ENCODE data around the gene SDHB. TPM values are rescaled to one million over a fixed set of nuclear protein-coding genes. Genes with fewer than 3 reads are reported as not detected.

SDHB gene
- total RNA-seq, 1 experiment from 2014 or later, result 212 TPM

- CTCF ChIA-PET, result no interaction called here
- TF ChIP-seq CTCF (IDR thresholded peaks at IDR 0.05) (no peak), TCF7L2 (IDR thresholded peaks at IDR 0.05; ENCODE audit: low read depth, low read length) (no peak), SIN3A (IDR thresholded peaks at IDR 0.05; ENCODE audit: borderline replicate concordance, insufficient read depth, low read depth, low read length) (no peak), POLR2AphosphoS5 (IDR thresholded peaks at IDR 0.05; ENCODE audit: low read depth, low read length) (no peak), REST (IDR thresholded peaks at IDR 0.05; ENCODE audit: insufficient read depth in 1 of 2, low read depth in 2 of 2, low read length in 1 of 2) (no peak)
- H3K27me3 ChIP-seq (ENCODE audit: control insufficient read depth, insufficient read depth, low read length), result no peaks in the 10 kb centered on the region
- H3K4me1 ChIP-seq (ENCODE audit: control insufficient read depth, insufficient read depth, low read length), result peaks cover 9% of the 10 kb centered on the region
- H3K27ac ChIP-seq (ENCODE audit: low read length), result no peak overlapping the region
- in situ Hi-C loops (cut with HindIII; ENCODE audit: low pct_unique_long_range_greater_than_20kb, low sequenced_read_pairs), result no loop called here
- BruUV-seq (replicated peaks), result no TSS peak
- no peaks in the 10 kb centered on the region for H3K9me3 ChIP-seq (ENCODE audit: control insufficient read depth, insufficient read depth, low read depth, low read length)
- no peak for ATAC-seq
- DNase-seq (ENCODE audit: low read depth, low spot score), result no peak
- peaks cover 2% of the 10 kb centered on the region; the same call in 1 of the 2 replicates for H3K36me3 ChIP-seq (ENCODE audit: control insufficient read depth, insufficient read depth, low read length)
- intact Hi-C loops (cut with micrococcal nuclease; ENCODE audit: unreplicated experiment), result loop anchor here (5.0 kb wide), 2 partner anchors 281 to 351 kb away; no protein-coding TSS in a partner anchor
- H3K4me3 ChIP-seq (ENCODE audit: low read depth in 2 of 2, low read length in 2 of 2), result no peak overlapping the region
- POLR2A ChIA-PET, result no interaction called here
Measured at GRCh38 chr1:17056551-17056950, 2.7 kb upstream of the SDHB start.

GRCh38 chr1:17055801-17056200 lies 2.0 kb upstream of the SDHB start:
- H3K36me3 ChIP-seq (ENCODE audit: control insufficient read depth, insufficient read depth, low read length), result peaks cover 8% of the 10 kb centered on the region
- in situ Hi-C loops (cut with HindIII; ENCODE audit: low pct_unique_long_range_greater_than_20kb, low sequenced_read_pairs), result no loop called here
- no TSS peak for BruUV-seq (replicated peaks)
- peaks cover 12% of the 10 kb centered on the region for H3K4me1 ChIP-seq (ENCODE audit: control insufficient read depth, insufficient read depth, low read length)
- DNase-seq (ENCODE audit: low read depth, low spot score), result no peak
- intact Hi-C loops (cut with micrococcal nuclease; ENCODE audit: unreplicated experiment), result loop anchor here (5.0 kb wide), 2 partner anchors 282 to 352 kb away; no protein-coding TSS in a partner anchor
- CTCF ChIA-PET, result no interaction called here
- H3K4me3 ChIP-seq (ENCODE audit: low read depth in 2 of 2, low read length in 2 of 2), result no peak overlapping the region
- TF ChIP-seq CTCF (IDR thresholded peaks at IDR 0.05), result no peak
- TF ChIP-seq SIN3A (IDR thresholded peaks at IDR 0.05; ENCODE audit: borderline replicate concordance, insufficient read depth, low read depth, low read length), result no peak
- no peak for TF ChIP-seq POLR2AphosphoS5 (IDR thresholded peaks at IDR 0.05; ENCODE audit: low read depth, low read length)
- no peak for TF ChIP-seq TCF7L2 (IDR thresholded peaks at IDR 0.05; ENCODE audit: low read depth, low read length)
- no peak for TF ChIP-seq REST (IDR thresholded peaks at IDR 0.05; ENCODE audit: insufficient read depth in 1 of 2, low read depth in 2 of 2, low read length in 1 of 2)
- no peak overlapping the region; the same call in 1 of the 2 replicates for H3K27ac ChIP-seq (ENCODE audit: low read length)
- POLR2A ChIA-PET, result no interaction called here
- no peaks in the 10 kb centered on the region for H3K27me3 ChIP-seq (ENCODE audit: control insufficient read depth, insufficient read depth, low read length)
- no peak for ATAC-seq
- H3K9me3 ChIP-seq (ENCODE audit: control insufficient read depth, insufficient read depth, low read depth, low read length), result no peaks in the 10 kb centered on the region
